ENCODE measurements around the gene IQCK. TPM values are rescaled to one million over a fixed set of nuclear protein-coding genes. Genes with fewer than 3 reads are reported as not detected.

IQCK gene
- total RNA-seq, 4 donors from 2014 or later = 9.0 to 16.3 (median 14.5) TPM

- H3K4me1 ChIP-seq = no peaks in the 10 kb centered on the region
- H3K9me3 ChIP-seq = no peaks in the 10 kb centered on the region
- H3K36me3 ChIP-seq = peaks cover 0 to 21% of the 10 kb centered on the region in 2 donors
- H3K27ac ChIP-seq = no peak overlapping the region
- H3K27me3 ChIP-seq = no peaks in the 10 kb centered on the region
- no peak overlapping the region for H3K4me3 ChIP-seq
- no peak for ATAC-seq
- TF ChIP-seq CTCF (IDR thresholded peaks at IDR 0.05) = no peak
- TF ChIP-seq POLR2AphosphoS5 (IDR thresholded peaks at IDR 0.05) = no peak
- TF ChIP-seq EP300 (IDR thresholded peaks at IDR 0.05) = no peak
- TF ChIP-seq POLR2A (IDR thresholded peaks at IDR 0.05) = no peak
- WGBS, 2 donors (ENCODE audit: low coverage in 1 of 2) = 68 to 100% methylated on average over 1 to 3 of the region's 6 CpGs
These were observed 136.4 kb downstream of the IQCK start for GRCh38 chr16:19854543-19854876.

- Histone ChIP-seq H3K9me3 (no peaks in the 10 kb centered on the region), H3K4me3 (no peak overlapping the region), H3K27me3 (no peaks in the 10 kb centered on the region), H3K36me3 (peaks cover 0 to 28% of the 10 kb centered on the region in 2 donors), H3K27ac (no peak overlapping the region), H3K4me1 (no peaks in the 10 kb centered on the region)
- no peak for TF ChIP-seq POLR2AphosphoS5 (IDR thresholded peaks at IDR 0.05)
- TF ChIP-seq CTCF (IDR thresholded peaks at IDR 0.05) = no peak
- TF ChIP-seq EP300 (IDR thresholded peaks at IDR 0.05) = no peak
- no peak for TF ChIP-seq POLR2A (IDR thresholded peaks at IDR 0.05)
- no peak for ATAC-seq
- 87 to 88% methylated on average over 3 to 9 of the region's 10 CpGs for WGBS, 2 donors (ENCODE audit: low coverage in 1 of 2)
These were observed 138.0 kb downstream of the IQCK start for GRCh38 chr16:19856120-19856519.

- no peak for TF ChIP-seq POLR2AphosphoS5 (IDR thresholded peaks at IDR 0.05)
- no peak for TF ChIP-seq EP300 (IDR thresholded peaks at IDR 0.05)
- TF ChIP-seq POLR2A (IDR thresholded peaks at IDR 0.05) = no peak
- no peak for TF ChIP-seq CTCF (IDR thresholded peaks at IDR 0.05)
- H3K36me3 ChIP-seq = peaks cover 0 to 34% of the 10 kb centered on the region in 2 donors
- ATAC-seq = no peak
- H3K27me3 ChIP-seq = no peaks in the 10 kb centered on the region
- H3K27ac ChIP-seq = no peak overlapping the region
- 69 to 73% methylated on average over 6 to 16 of the region's 16 CpGs for WGBS, 2 donors (ENCODE audit: low coverage in 1 of 2)
- no peaks in the 10 kb centered on the region for H3K4me1 ChIP-seq
- H3K4me3 ChIP-seq = no peak overlapping the region
- H3K9me3 ChIP-seq = no peaks in the 10 kb centered on the region
These were observed 139.7 kb downstream of the IQCK start for GRCh38 chr16:19857593-19858339.

- no peak overlapping the region for H3K27ac ChIP-seq
These were observed 140.4 kb downstream of the IQCK start for GRCh38 chr16:19858340-19859018.

More at GRCh38 chr16:19858340-19859018, 140.4 kb downstream of the IQCK start:
- Histone ChIP-seq H3K36me3 (peaks cover 0 to 34% of the 10 kb centered on the region in 2 donors), H3K27me3 (no peaks in the 10 kb centered on the region), H3K9me3 (no peaks in the 10 kb centered on the region), H3K4me3 (no peak overlapping the region), H3K4me1 (no peaks in the 10 kb centered on the region)
- 49 to 75% methylated on average over 4 to 15 of the region's 22 CpGs for WGBS, 2 donors (ENCODE audit: low coverage in 1 of 2)
- no peak for TF ChIP-seq POLR2AphosphoS5 (IDR thresholded peaks at IDR 0.05)
- no peak for TF ChIP-seq EP300 (IDR thresholded peaks at IDR 0.05)
- no peak for TF ChIP-seq POLR2A (IDR thresholded peaks at IDR 0.05)
- no peak for TF ChIP-seq CTCF (IDR thresholded peaks at IDR 0.05)
- no peak for ATAC-seq
